HepG2 (cell line): ENCODE measurements around the gene PDE9A. TPM values are rescaled to one million over a fixed set of nuclear protein-coding genes. Genes with fewer than 3 reads are reported as not detected.

Experiments
- CHCHD3 ChIP-seq: sonication (generic); formaldehyde crosslinking; IDR thresholded peaks from 2 replicates; pipeline ENCODE4 v1.8.0; 2022; ENCODE audit warnings: mild to moderate bottlenecking, missing genetic modification reagents, moderate library complexity
- HINFP ChIP-seq: sonication (generic); formaldehyde crosslinking; IDR thresholded peaks from 2 replicates; pipeline ENCODE4 v1.4.0; 2020; ENCODE audit warnings: low read depth, mild to moderate bottlenecking, missing genetic modification reagents
- HOXA5 ChIP-seq: sonication (generic); formaldehyde crosslinking; IDR thresholded peaks from 2 replicates; pipeline ENCODE4 v1.4.0; 2020; ENCODE audit warnings: missing genetic modification reagents
- IRF2 ChIP-seq: IDR thresholded peaks from 2 replicates; pipeline ENCODE4 v1.6.1; 2018; ENCODE audit warnings: missing genetic modification reagents, missing compliant biosample characterization
- MNT ChIP-seq: fragments of 450-650 bp; IDR thresholded peaks from 2 replicates; pipeline ENCODE4 v1.6.1; 2016
- NFE2L1 ChIP-seq: sonication (generic); formaldehyde crosslinking; IDR thresholded peaks from 2 replicates; pipeline ENCODE4 v1.4.0; 2020; ENCODE audit warnings: missing genetic modification reagents, mild to moderate bottlenecking, borderline replicate concordance
- NFIC ChIP-seq: IDR thresholded peaks from 2 replicates; pipeline ENCODE4 v1.6.1; 2012; ENCODE audit warnings: mild to moderate bottlenecking, low read length, inconsistent platforms
- PHF20 ChIP-seq: sonication (generic); formaldehyde crosslinking; IDR thresholded peaks from 2 replicates; pipeline ENCODE4 v1.5.0; 2020; ENCODE audit warnings: mild to moderate bottlenecking, missing genetic modification reagents
- POGZ ChIP-seq: sonication (generic); formaldehyde crosslinking; IDR thresholded peaks from 2 replicates; pipeline ENCODE4 v1.4.0; 2020; ENCODE audit warnings: mild to moderate bottlenecking, missing genetic modification reagents
- RFX5 ChIP-seq: IDR thresholded peaks from 2 replicates; pipeline ENCODE4 v1.6.1; 2011; ENCODE audit warnings: low read depth, low read length, improper control_type of control experiment
- TBP ChIP-seq: sonication (generic); formaldehyde crosslinking; IDR thresholded peaks from 2 replicates; pipeline ENCODE4 v1.5.0; 2020; ENCODE audit warnings: missing genetic modification reagents
- ZHX1 ChIP-seq: sonication (generic); formaldehyde crosslinking; IDR thresholded peaks from 2 replicates; pipeline ENCODE4 v1.8.1; 2022; ENCODE audit warnings: low read depth, mild to moderate bottlenecking, missing genetic modification reagents
- ZNF407 ChIP-seq: sonication (generic); formaldehyde crosslinking; IDR thresholded peaks from one replicate; pipeline ENCODE4 v1.5.1; 2020; ENCODE audit warnings: mild to moderate bottlenecking, missing genetic modification reagents; ENCODE audit errors: not compliant biosample characterization
- ZNF644 ChIP-seq: IDR thresholded peaks from 2 replicates; pipeline ENCODE4 v1.6.1; 2016; ENCODE audit warnings: low read depth
- ZNF768 ChIP-seq: sonication (generic); formaldehyde crosslinking; IDR thresholded peaks from 2 replicates; pipeline ENCODE4 v1.4.0; 2020; ENCODE audit warnings: missing genetic modification reagents
- polyA plus RNA-seq, 8 experiments: library from polyadenylated mRNA; depleted of rRNA in 3 of 8; stranded (reverse) in 7 of 8; unstranded in 1 of 8; fragments of >200 nt; fragmentation: Illumina TruSeq in 4 of 8; extraction: Trizol in 4 of 8; gene quantifications; 2 replicates each; pipeline versions ENCODE4 v1.2.1 to v1.2.3, GENCODE V29; 2011 to 2016; ENCODE audit warnings: low read depth in 4 of 8, missing spikeins in 1 of 8, mixed read lengths in 1 of 8; ENCODE audit not compliant: insufficient read depth in 1 of 8
- total RNA-seq, 5 experiments: library from RNA; depleted of rRNA; stranded (reverse); fragments of >200 nt; fragmentation: Illumina TruSeq; extraction: Trizol; gene quantifications; 2 replicates each; pipeline ENCODE4 v1.2.3, GENCODE V29; 2016; ENCODE audit warnings: low read depth in 1 of 5

PDE9A gene
- total and polyA plus RNA-seq, 2 of the 13 experiments (the other 11 are each of a cell fraction or from before 2014, with no cell fraction given) = 4.6 to 19.7 TPM

- TF ChIP-seq HINFP (CRISPR knock-in tag) (no peak), NFIC (no peak), CHCHD3 (CRISPR knock-in tag) (no peak), NFE2L1 (CRISPR knock-in tag) (no peak), IRF2 (CRISPR knock-in tag) (no peak), ZNF407 (CRISPR knock-in tag) (no peak), ZNF768 (CRISPR knock-in tag) (no peak), HOXA5 (0 out of 2 replicates have a peak, but pooled peaks have one; percentile 19), MNT (0 out of 2 replicates have a peak, but pooled peaks have one; percentile 5), TBP (no peak), ZHX1 (CRISPR knock-in tag) (peak; percentile 75; the same call in 1 of the 2 replicates), POGZ (0 out of 2 replicates have a peak, but pooled peaks have one; percentile 1), RFX5 (no peak), ZNF644 (no peak), PHF20 (CRISPR knock-in tag) (no peak)
Measured at GRCh38 chr21:42760951-42761751, 107.7 kb downstream of the PDE9A start (continued).
